NT2/D1 (cell line): ENCODE data around the gene CEP70.

ENCODE experiments used
- YY1 ChIP-seq: IDR thresholded peaks from 2 replicates; pipeline ENCODE4 v1.6.1; 2011; ENCODE audit not compliant: insufficient read length, insufficient read depth
- ZNF274 ChIP-seq: IDR thresholded peaks from 2 replicates; pipeline ENCODE4 v1.6.1; 2011; ENCODE audit warnings: mild to moderate bottlenecking, low read depth, low read length

- TF ChIP-seq YY1 (no peak), ZNF274 (no peak)
Observed at GRCh38 chr3:138507524-138507923, 86.5 kb downstream of the CEP70 start.
